Uterus (tissue), 4 donors: Measurements from ENCODE around the gene ENPEP. TPM values are rescaled to one million over a fixed set of nuclear protein-coding genes. Genes with fewer than 3 reads are reported as not detected.
A peak's percentile ranks its signal among the peaks of the same experiment; 100 is the strongest.
"Not testable (repeated sequence)": the region's sequence is repeated elsewhere in the genome, so short reads cannot be mapped to it uniquely, and the experiment has no call there.

Experiments used
- DNase-seq, 2 donors: peaks; one replicate each; pipeline ENCODE4 v3.0.0-alpha.2; 2019 to 2020
- H3K27ac ChIP-seq, 2 donors: fragments of 200-600 bp; sonication (generic); 1 replicate in 1 of 2; 2 replicates in 1 of 2; pipeline ENCODE4 v1.5.1; 2016 to 2018
- H3K27me3 ChIP-seq, 2 donors: fragments of 200-600 bp; sonication (generic); one replicate each; pipeline ENCODE4 v1.5.1; 2018 to 2019; ENCODE audit warnings: control low read depth in 1 of 2
- H3K36me3 ChIP-seq, 2 donors: fragments of 200-600 bp; sonication (generic); one replicate each; pipeline ENCODE4 v1.5.1; 2019; ENCODE audit warnings: control low read depth in 1 of 2
- H3K4me1 ChIP-seq, 2 donors: fragments of 200-600 bp; sonication (generic); one replicate each; pipeline ENCODE4 v1.5.1; 2018 to 2019; ENCODE audit warnings: control low read depth in 1 of 2
- H3K4me3 ChIP-seq, 2 donors: fragments of 200-600 bp; sonication (generic); 1 replicate in 1 of 2; 2 replicates in 1 of 2; pipeline ENCODE4 v1.5.1; 2018 to 2019; ENCODE audit warnings: mild to moderate bottlenecking in 1 of 2
- H3K9me3 ChIP-seq, 2 donors: fragments of 200-600 bp; sonication (generic); one replicate each; pipeline ENCODE4 v1.5.1; 2019; ENCODE audit warnings: control low read depth in 1 of 2
- POLR2A ChIP-seq, 2 donors: fragments of 450-650 bp; IDR thresholded peaks; one replicate each; pipeline ENCODE4 v1.6.1; 2016; ENCODE audit warnings: antibody characterized with exemption in 2 of 2, mild to moderate bottlenecking in 1 of 2, moderate library complexity in 1 of 2
- intact Hi-C: fragments of 100-400 bp; cut with DNase I; formaldehyde crosslinking; loops from one replicate; pipeline ENCODE4 v1.15.1; 2023; ENCODE audit warnings: low total_unique reads
- total RNA-seq, 4 donors: library from RNA; depleted of rRNA in 3 of 4; stranded (reverse); fragments of >200 nt in 3 of 4; gene quantifications; one replicate each; pipeline versions ENCODE4 v1.1.0 to v1.2.4, GENCODE V29; 2014 to 2023
- TF ChIP-seq, protein P1 (sequence below), 4 experiments: fragments of 200-600 bp in 2 of 4; fragments of 450-650 bp in 2 of 4; sonication (generic) in 2 of 4; IDR thresholded peaks; one replicate each; pipeline ENCODE4 v1.5.1; 2016 to 2019; ENCODE audit warnings: antibody characterized with exemption in 4 of 4, mild to moderate bottlenecking in 2 of 4, moderate library complexity in 1 of 4
- donor health status: DM: yes; HTN: yes; CAD: no.

The ENPEP gene, protein sequence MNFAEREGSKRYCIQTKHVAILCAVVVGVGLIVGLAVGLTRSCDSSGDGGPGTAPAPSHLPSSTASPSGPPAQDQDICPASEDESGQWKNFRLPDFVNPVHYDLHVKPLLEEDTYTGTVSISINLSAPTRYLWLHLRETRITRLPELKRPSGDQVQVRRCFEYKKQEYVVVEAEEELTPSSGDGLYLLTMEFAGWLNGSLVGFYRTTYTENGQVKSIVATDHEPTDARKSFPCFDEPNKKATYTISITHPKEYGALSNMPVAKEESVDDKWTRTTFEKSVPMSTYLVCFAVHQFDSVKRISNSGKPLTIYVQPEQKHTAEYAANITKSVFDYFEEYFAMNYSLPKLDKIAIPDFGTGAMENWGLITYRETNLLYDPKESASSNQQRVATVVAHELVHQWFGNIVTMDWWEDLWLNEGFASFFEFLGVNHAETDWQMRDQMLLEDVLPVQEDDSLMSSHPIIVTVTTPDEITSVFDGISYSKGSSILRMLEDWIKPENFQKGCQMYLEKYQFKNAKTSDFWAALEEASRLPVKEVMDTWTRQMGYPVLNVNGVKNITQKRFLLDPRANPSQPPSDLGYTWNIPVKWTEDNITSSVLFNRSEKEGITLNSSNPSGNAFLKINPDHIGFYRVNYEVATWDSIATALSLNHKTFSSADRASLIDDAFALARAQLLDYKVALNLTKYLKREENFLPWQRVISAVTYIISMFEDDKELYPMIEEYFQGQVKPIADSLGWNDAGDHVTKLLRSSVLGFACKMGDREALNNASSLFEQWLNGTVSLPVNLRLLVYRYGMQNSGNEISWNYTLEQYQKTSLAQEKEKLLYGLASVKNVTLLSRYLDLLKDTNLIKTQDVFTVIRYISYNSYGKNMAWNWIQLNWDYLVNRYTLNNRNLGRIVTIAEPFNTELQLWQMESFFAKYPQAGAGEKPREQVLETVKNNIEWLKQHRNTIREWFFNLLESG
- total RNA-seq = 10 to 100 TPM in 2 of 4 donors, 1 to 10 TPM in 2; 5.9 to 43.3 (median 14.1) TPM

DNA sequence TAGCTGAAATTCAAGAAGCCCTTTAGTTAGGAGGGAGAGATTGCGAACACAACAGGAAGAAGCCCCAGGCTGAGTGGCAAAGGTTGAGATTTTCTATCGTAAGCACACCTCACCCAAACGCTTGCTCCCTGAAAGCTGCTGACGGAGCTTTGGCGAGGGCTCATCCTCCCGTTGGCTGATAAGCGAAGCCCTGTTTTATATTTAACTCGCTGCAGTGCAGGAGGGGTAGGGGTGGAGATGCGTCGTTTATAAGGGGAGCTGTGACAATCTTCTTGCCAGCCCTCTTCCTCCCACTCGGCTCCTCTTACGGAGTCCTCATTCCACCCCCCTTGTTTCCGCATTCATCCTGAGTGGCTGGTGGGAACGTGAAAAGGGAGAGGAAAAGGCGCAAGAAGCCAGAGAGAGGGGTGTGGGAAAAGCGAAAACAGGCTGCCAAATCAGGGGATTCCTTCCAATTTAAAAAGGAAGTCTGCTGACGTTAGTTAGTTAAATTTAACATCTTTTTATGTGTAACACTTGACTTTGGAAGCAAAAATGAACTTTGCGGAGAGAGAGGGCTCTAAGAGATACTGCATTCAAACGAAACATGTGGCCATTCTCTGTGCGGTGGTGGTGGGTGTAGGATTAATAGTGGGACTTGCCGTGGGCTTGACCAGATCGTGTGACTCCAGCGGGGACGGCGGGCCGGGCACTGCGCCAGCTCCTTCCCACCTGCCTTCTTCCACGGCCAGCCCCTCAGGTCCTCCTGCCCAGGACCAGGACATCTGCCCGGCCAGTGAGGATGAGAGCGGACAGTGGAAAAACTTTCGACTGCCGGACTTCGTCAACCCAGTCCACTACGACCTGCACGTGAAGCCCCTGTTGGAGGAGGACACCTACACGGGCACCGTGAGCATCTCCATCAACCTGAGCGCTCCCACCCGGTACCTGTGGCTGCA lies at the start of gene ENPEP:
ENPEP (plus strand) TSS at position 275 of the 938 bp plus-strand sequence; CDS start at position 535, 260 bp downstream.
- H3K4me1 ChIP-seq = peaks cover 4 to 5% of the 10 kb centered on the region in 2 donors
- H3K27ac ChIP-seq = peak within 1 kb of the TSS; percentile 85 to 86
- intact Hi-C loops = no loop called here
- no peaks in the 10 kb centered on the region for H3K9me3 ChIP-seq
- TF ChIP-seq POLR2A (IDR thresholded peaks at IDR 0.05) = peak; percentile 29 to 33
- TF ChIP-seq, protein P1, sequence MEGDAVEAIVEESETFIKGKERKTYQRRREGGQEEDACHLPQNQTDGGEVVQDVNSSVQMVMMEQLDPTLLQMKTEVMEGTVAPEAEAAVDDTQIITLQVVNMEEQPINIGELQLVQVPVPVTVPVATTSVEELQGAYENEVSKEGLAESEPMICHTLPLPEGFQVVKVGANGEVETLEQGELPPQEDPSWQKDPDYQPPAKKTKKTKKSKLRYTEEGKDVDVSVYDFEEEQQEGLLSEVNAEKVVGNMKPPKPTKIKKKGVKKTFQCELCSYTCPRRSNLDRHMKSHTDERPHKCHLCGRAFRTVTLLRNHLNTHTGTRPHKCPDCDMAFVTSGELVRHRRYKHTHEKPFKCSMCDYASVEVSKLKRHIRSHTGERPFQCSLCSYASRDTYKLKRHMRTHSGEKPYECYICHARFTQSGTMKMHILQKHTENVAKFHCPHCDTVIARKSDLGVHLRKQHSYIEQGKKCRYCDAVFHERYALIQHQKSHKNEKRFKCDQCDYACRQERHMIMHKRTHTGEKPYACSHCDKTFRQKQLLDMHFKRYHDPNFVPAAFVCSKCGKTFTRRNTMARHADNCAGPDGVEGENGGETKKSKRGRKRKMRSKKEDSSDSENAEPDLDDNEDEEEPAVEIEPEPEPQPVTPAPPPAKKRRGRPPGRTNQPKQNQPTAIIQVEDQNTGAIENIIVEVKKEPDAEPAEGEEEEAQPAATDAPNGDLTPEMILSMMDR (IDR thresholded peaks at IDR 0.05) = no peak
- peak within 1 kb of the TSS; percentile 45 to 53 for H3K4me3 ChIP-seq
- H3K27me3 ChIP-seq = no peaks in the 10 kb centered on the region
- DNase-seq = peak; percentile 73 to 77
- no peaks in the 10 kb centered on the region for H3K36me3 ChIP-seq

DNA sequence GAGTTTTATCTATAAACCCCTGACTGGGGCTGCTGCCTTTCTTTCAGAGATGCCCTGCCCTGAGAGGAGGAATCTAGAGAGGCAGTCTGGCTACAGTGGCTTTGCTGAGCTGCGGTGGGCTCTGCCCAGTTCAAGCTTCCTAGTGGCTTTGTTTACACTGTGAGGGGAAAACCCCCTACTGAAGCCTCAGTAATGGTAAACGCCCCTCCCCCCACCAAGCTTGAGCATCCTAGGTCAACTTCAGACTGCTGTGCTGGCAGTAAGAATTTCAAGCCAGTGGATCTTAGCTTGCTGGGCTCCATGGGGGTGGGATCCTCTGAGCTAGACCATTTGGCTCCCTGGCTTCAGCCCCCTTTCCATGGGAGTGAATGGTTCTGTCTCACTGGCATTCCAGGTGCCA lies 44.1 kb upstream of the ENPEP start:
- H3K27me3 ChIP-seq, H3K27ac ChIP-seq: not testable (repeated sequence)

DNA sequence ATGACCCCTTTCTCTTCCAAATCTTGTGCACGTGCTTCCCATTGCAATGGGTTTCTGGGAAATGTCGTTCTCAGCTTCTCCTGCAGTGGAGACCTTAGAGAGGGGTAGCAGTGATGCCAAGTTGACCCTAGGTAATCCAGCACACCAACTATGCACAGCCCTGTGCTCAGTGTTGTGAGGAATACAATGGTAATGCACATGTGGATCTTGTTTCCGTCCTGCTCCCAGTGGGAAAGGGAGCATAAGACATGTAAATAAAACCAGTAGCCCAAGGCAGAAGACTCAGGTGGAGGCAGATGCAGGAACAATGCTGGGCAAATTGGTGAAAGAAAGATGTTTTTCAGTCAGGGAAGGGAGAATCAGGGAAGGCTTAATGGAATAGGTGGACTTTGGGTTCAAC lies 38.7 kb upstream of the ENPEP start:
- H3K27ac ChIP-seq, H3K36me3 ChIP-seq, H3K27me3 ChIP-seq, DNase-seq, intact Hi-C loops, H3K9me3 ChIP-seq, H3K4me3 ChIP-seq, H3K4me1 ChIP-seq: not testable (repeated sequence)

More for the DNA sequence above, 44.1 kb upstream of the ENPEP start:
- DNase-seq, H3K36me3 ChIP-seq, H3K4me1 ChIP-seq, intact Hi-C loops, H3K9me3 ChIP-seq, H3K4me3 ChIP-seq: not testable (repeated sequence)

DNA sequence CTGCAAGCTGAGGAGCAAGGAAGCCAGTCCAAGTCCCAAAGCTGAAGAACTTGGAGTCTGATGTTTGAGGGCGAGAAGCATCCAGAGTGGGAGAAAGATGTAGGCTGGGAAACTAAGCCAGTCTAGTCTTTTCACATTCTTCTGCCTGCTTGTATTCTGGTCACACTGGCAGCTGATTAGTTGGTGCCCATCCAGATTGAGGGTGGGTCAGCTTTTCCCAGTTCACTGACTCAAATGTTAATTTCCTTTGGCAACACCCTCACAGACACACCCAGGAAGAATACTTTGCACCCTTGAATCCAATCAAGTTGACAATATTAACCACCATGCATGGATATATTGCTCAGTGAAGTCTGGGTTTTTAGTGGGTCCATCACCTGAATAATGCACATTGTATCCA lies 36.7 kb upstream of the ENPEP start:
- intact Hi-C loops, H3K27me3 ChIP-seq, H3K9me3 ChIP-seq, H3K4me1 ChIP-seq, DNase-seq, H3K4me3 ChIP-seq, H3K36me3 ChIP-seq, H3K27ac ChIP-seq: not testable (repeated sequence)

DNA sequence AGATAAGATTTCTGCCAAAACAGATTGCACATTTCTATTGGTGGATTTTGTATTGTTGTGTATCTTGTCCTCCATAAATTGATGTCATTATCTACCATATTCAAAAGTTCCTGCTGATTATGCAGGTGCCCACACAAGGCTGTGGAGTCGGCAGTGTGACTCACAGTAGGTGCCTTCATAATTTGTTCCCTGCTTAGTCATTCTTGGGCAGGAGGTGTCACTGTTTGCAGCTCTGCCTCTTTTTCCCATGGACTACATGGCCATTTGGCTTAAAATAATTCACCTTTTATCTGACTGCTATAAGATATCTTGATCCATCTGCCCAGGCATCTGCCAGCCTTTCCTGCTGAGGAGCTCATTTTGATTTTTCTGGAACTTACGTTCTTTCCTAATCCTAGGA lies 33.6 kb upstream of the ENPEP start:
- H3K9me3 ChIP-seq = no peaks in the 10 kb centered on the region
- no peaks in the 10 kb centered on the region for H3K4me1 ChIP-seq
- no peak for DNase-seq
- no peaks in the 10 kb centered on the region for H3K27me3 ChIP-seq
- H3K4me3 ChIP-seq = no peak overlapping the region
- intact Hi-C loops = no loop called here
- no peaks in the 10 kb centered on the region for H3K36me3 ChIP-seq
- no peak overlapping the region for H3K27ac ChIP-seq
- TF ChIP-seq POLR2A (IDR thresholded peaks at IDR 0.05) = no peak
- TF ChIP-seq, protein P1 (IDR thresholded peaks at IDR 0.05) = no peak

DNA sequence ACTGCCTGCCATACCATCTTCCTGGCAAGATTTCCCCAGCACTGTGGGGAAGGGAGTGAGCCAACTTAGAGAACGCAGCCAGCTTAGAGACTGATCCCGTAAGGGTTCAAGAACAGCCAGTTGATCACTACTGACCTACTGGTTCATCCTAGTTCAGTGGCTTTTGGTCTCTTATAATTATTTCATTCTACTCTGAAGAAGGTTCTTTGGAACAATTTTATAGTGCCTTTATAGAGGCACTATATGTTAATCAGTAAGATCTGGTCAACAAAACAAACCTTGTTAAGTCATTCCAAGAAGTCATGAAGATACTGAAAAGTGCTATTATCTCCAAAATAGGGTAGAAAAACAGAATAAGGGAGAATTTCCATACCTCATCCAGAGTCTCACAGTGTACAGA lies 33.2 kb upstream of the ENPEP start:
- TF ChIP-seq, protein P1 (IDR thresholded peaks at IDR 0.05) = no peak
- no peak for TF ChIP-seq POLR2A (IDR thresholded peaks at IDR 0.05)
- no peaks in the 10 kb centered on the region for H3K9me3 ChIP-seq
- H3K36me3 ChIP-seq = no peaks in the 10 kb centered on the region
- H3K4me3 ChIP-seq = no peak overlapping the region
- DNase-seq = no peak
- H3K27me3 ChIP-seq = no peaks in the 10 kb centered on the region
- no peaks in the 10 kb centered on the region for H3K4me1 ChIP-seq
- no peak overlapping the region for H3K27ac ChIP-seq
- intact Hi-C loops = no loop called here
